Effector memory CD8-positive, alpha-beta T cell (primary cell): ENCODE results near the gene NFIB.

Experiments
- ATAC-seq: fragments of 150-1000 bp; cut with Tn5 transposase; replicated peaks from 2 replicates; pipeline ENCODE4 v1.10.0; 2021; ENCODE audit warnings: mild to moderate bottlenecking, moderate library complexity
- DNase-seq, 3 experiments: peaks; one replicate each; pipeline ENCODE4 v3.0.0; 2021
- H3K27ac Mint-ChIP-seq, 2 donors: one replicate each; pipeline ENCODE4 v1.8.0; 2022; ENCODE audit warnings: mild to moderate bottlenecking in 2 of 2, mixed read lengths in 2 of 2, moderate library complexity in 2 of 2
- H3K27me3 Mint-ChIP-seq, 2 donors: one replicate each; pipeline ENCODE4 v1.8.0; 2022; ENCODE audit warnings: mixed read lengths in 2 of 2
- H3K36me3 Mint-ChIP-seq: one replicate; pipeline ENCODE4 v1.8.0; 2022; ENCODE audit warnings: mild to moderate bottlenecking, moderate library complexity, mixed read lengths; ENCODE audit not compliant: insufficient read depth
- H3K4me1 Mint-ChIP-seq, 2 donors: one replicate each; pipeline ENCODE4 v1.8.0; 2022; ENCODE audit warnings: low read depth in 2 of 2, mixed read lengths in 2 of 2
- H3K4me3 Mint-ChIP-seq, 2 donors: one replicate each; pipeline ENCODE4 v1.8.0; 2022; ENCODE audit warnings: mild to moderate bottlenecking in 2 of 2, mixed read lengths in 2 of 2, moderate library complexity in 2 of 2
- H3K9me3 Mint-ChIP-seq, 2 donors: one replicate each; pipeline ENCODE4 v1.8.0; 2022; ENCODE audit warnings: mixed read lengths in 2 of 2

Gene NFIB

DNA sequence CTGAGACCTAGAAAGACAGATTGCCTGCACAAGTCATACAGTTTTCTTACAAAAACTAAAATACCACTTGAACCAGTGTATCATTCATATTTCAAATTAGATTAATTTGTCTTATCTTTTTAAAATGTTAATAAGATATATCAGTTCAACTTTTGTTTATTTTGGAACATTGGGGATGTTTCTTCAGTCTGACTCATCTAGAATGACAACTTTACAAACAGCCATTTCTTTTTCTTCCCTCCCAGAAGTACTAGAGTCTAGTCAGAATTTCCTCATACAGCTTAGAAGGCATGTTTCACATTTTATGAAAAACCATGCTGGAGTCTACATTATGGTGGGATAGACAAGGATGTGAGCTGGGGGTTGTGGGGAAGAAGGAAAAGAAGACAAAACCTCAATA lies 262.5 kb downstream of the NFIB start:
- no peak for DNase-seq
- ATAC-seq, result no peak
- Mint-ChIP-seq H3K27ac (no peak overlapping the region), H3K36me3 (no peaks in the 10 kb centered on the region), H3K4me3 (no peak overlapping the region), H3K4me1 (no peaks in the 10 kb centered on the region), H3K9me3 (peaks cover 0 to 4% of the 10 kb centered on the region in 2 donors), H3K27me3 (no peaks in the 10 kb centered on the region)

GRCh38 chr9:14043483-14043882 lies 270.5 kb downstream of the NFIB start:
- no peak overlapping the region for H3K27ac Mint-ChIP-seq
- no peak for DNase-seq
- H3K9me3 Mint-ChIP-seq, result peaks cover 0 to 2% of the 10 kb centered on the region in 2 donors
- ATAC-seq, result no peak
- no peak overlapping the region for H3K4me3 Mint-ChIP-seq
- peaks cover 4% of the 10 kb centered on the region for H3K36me3 Mint-ChIP-seq
- H3K27me3 Mint-ChIP-seq, result no peaks in the 10 kb centered on the region
- H3K4me1 Mint-ChIP-seq, result no peaks in the 10 kb centered on the region

GRCh38 chr9:14037331-14037730 lies 276.6 kb downstream of the NFIB start:
- Mint-ChIP-seq H3K27ac (no peak overlapping the region), H3K27me3 (no peaks in the 10 kb centered on the region), H3K9me3 (peaks cover 2 to 5% of the 10 kb centered on the region in 2 donors), H3K4me3 (no peak overlapping the region), H3K4me1 (peaks cover 0 to 1% of the 10 kb centered on the region in 2 donors), H3K36me3 (peaks cover 4% of the 10 kb centered on the region)
- ATAC-seq (no peak), DNase-seq (no peak)

DNA sequence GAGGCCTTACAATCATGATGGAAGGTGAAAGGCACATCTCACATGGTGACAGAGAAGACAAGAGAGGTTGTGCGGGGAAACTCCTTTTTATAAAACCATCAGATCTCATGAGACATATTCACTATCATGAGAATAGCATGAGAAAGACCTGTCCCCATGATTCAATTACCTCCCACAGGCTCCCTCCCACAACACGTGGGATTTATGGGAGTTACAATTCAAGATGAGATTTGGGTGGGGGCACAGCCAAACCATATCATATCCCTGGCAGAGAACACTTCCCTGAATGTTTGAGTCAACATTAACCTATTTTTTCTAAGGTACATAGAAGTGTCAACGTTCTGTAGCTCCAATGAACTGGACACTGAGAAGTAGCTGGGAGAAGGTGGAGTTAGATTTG lies 280.9 kb downstream of the NFIB start:
- DNase-seq (no peak), ATAC-seq (no peak)
- no peaks in the 10 kb centered on the region for H3K27me3 Mint-ChIP-seq
- H3K4me1 Mint-ChIP-seq, result peaks cover 0 to 1% of the 10 kb centered on the region in 2 donors
- H3K4me3 Mint-ChIP-seq, result no peak overlapping the region
- H3K27ac Mint-ChIP-seq, result no peak overlapping the region
- H3K36me3 Mint-ChIP-seq, result no peaks in the 10 kb centered on the region
- H3K9me3 Mint-ChIP-seq, result peaks cover 2 to 10% of the 10 kb centered on the region in 2 donors
